IMR-90 (cell line): Measurements from ENCODE around the gene BAIAP2L1. TPM values are rescaled to one million over a fixed set of nuclear protein-coding genes. Genes with fewer than 3 reads are reported as not detected.
"Not testable (repeated sequence)": the region's sequence is repeated elsewhere in the genome, so short reads cannot be mapped to it uniquely, and the experiment has no call there.

Experiments
- ATAC-seq: fragments of 200-7000 bp; cut with Tn5 transposase; 2 replicates; pipeline ENCODE4 v1.9.1; 2020; ENCODE audit warnings: low read depth, mild to moderate bottlenecking, moderate library complexity
- BruUV-seq: library from RNA; stranded (reverse); fragments of 400-500 nt; replicated peaks from 2 replicates; lab custom pipeline; 2021; lab: Mats Ljungman, UMichigan
- CTCF ChIA-PET: fragments of 300-600 bp; formaldehyde crosslinking; extraction: SDS; loops from one replicate; lab custom pipeline; 2021; ENCODE audit warnings: antibody characterized with exemption; lab: Yijun Ruan, JAX
- POLR2A ChIA-PET: fragments of 300-600 bp; sonication (Branson Sonifier 250); formaldehyde crosslinking; loops from one replicate; lab custom pipeline; 2022; ENCODE audit warnings: antibody characterized with exemption; ENCODE audit not compliant: unreplicated experiment; lab: Charles Lee
- DNase-seq: peaks from one replicate; pipeline ENCODE4 v3.0.0; 2013
- H2AFZ ChIP-seq: replicated peaks from 2 replicates; pipeline ENCODE3; 2013; ENCODE audit warnings: low read length, mild to moderate bottlenecking; ENCODE audit not compliant: poor library complexity
- H2AK5ac ChIP-seq: 2 replicates; pipeline ENCODE4 v1.6.1; 2013; ENCODE audit warnings: low read depth, low read length, inconsistent platforms
- H2AK9ac ChIP-seq: replicated peaks from 2 replicates; pipeline ENCODE3; 2013; ENCODE audit warnings: mild to moderate bottlenecking, low read depth, low read length, moderate library complexity; ENCODE audit not compliant: poor library complexity
- H2BK120ac ChIP-seq: 2 replicates; pipeline ENCODE4 v1.6.1; 2013; ENCODE audit warnings: low read depth, low read length, inconsistent platforms
- H2BK15ac ChIP-seq: 3 replicates; pipeline ENCODE4 v1.6.1; 2013; ENCODE audit warnings: low read depth, low read length, inconsistent platforms
- H2BK20ac ChIP-seq: 2 replicates; pipeline ENCODE4 v1.6.1; 2013; ENCODE audit warnings: low read depth, mild to moderate bottlenecking, inconsistent platforms, low read length, moderate library complexity
- H2BK5ac ChIP-seq: 2 replicates; pipeline ENCODE4 v1.6.1; 2013; ENCODE audit warnings: mild to moderate bottlenecking, low read depth, low read length, inconsistent platforms; ENCODE audit not compliant: poor library complexity, severe bottlenecking
- H3K14ac ChIP-seq: replicated peaks from 2 replicates; pipeline ENCODE4 v1.6.1; 2013; ENCODE audit warnings: low read depth, low read length, inconsistent platforms
- H3K18ac ChIP-seq: 2 replicates; pipeline ENCODE4 v1.6.1; 2013; ENCODE audit warnings: low read depth, low read length, control low read depth
- H3K23ac ChIP-seq: 2 replicates; pipeline ENCODE4 v1.6.1; 2013; ENCODE audit warnings: low read depth, low read length, inconsistent platforms
- H3K27ac ChIP-seq: 2 replicates; pipeline ENCODE4 v1.5.1; 2013; ENCODE audit warnings: mild to moderate bottlenecking, control low read depth, low read length; ENCODE audit not compliant: insufficient read depth
- H3K27me3 ChIP-seq: 2 replicates; pipeline ENCODE4 v1.6.1; 2013; ENCODE audit warnings: low read length; ENCODE audit not compliant: control insufficient read depth, insufficient read depth
- H3K36me3 ChIP-seq: 2 replicates; pipeline ENCODE4 v1.6.1; 2013; ENCODE audit warnings: low read length, mixed read lengths; ENCODE audit not compliant: control insufficient read depth, insufficient read depth
- H3K4ac ChIP-seq: 2 replicates; pipeline ENCODE4 v1.6.1; 2013; ENCODE audit warnings: low read depth, low read length, inconsistent platforms
- H3K4me1 ChIP-seq: 2 replicates; pipeline ENCODE4 v1.6.1; 2013; ENCODE audit warnings: low read length, mixed read lengths; ENCODE audit not compliant: control insufficient read depth, insufficient read depth
- H3K4me2 ChIP-seq: 2 replicates; pipeline ENCODE4 v1.6.1; 2013; ENCODE audit warnings: low read depth, mild to moderate bottlenecking, control low read depth, low read length, moderate library complexity
- H3K4me3 ChIP-seq: 2 replicates; pipeline ENCODE4 v1.5.1; 2013; ENCODE audit warnings: low read depth, mild to moderate bottlenecking, control low read depth, low read length, moderate library complexity; ENCODE audit not compliant: insufficient read depth
- H3K56ac ChIP-seq: 2 replicates; pipeline ENCODE4 v1.6.1; 2013; ENCODE audit warnings: low read length, inconsistent platforms; ENCODE audit not compliant: insufficient read depth; ENCODE audit errors: extremely low read depth
- H3K79me1 ChIP-seq, 2 experiments: 2 replicates each; pipeline ENCODE4 v1.6.1; 2013; ENCODE audit warnings: low read length in 2 of 2, inconsistent platforms in 1 of 2, low read depth in 1 of 2
- H3K9ac ChIP-seq: 2 replicates; pipeline ENCODE4 v1.6.1; 2013; ENCODE audit warnings: low read depth, low read length, control low read depth
- H3K9me1 ChIP-seq: 2 replicates; pipeline ENCODE4 v1.6.1; 2013; ENCODE audit warnings: low read length, inconsistent platforms; ENCODE audit not compliant: insufficient read depth
- H3K9me3 ChIP-seq: 2 replicates; pipeline ENCODE4 v1.6.1; 2013; ENCODE audit warnings: low read length; ENCODE audit not compliant: control insufficient read depth, insufficient read depth
- H4K20me1 ChIP-seq: 2 replicates; pipeline ENCODE4 v1.6.1; 2013; ENCODE audit warnings: low read length, inconsistent platforms; ENCODE audit not compliant: insufficient read depth
- H4K5ac ChIP-seq: 2 replicates; pipeline ENCODE4 v1.6.1; 2013; ENCODE audit warnings: mild to moderate bottlenecking, low read depth, low read length, control low read depth
- H4K8ac ChIP-seq, 2 experiments: 2 replicates each; pipeline ENCODE4 v1.6.1; 2013; ENCODE audit warnings: low read depth in 2 of 2, low read length in 2 of 2, control low read depth in 1 of 2, inconsistent platforms in 1 of 2
- H4K91ac ChIP-seq: 2 replicates; pipeline ENCODE4 v1.6.1; 2013; ENCODE audit warnings: low read depth, low read length, inconsistent platforms; ENCODE audit not compliant: insufficient read depth
- BHLHE40 ChIP-seq: fragments of 150-350 bp; IDR thresholded peaks from 2 replicates; pipeline ENCODE4 v1.6.1; 2016; ENCODE audit warnings: mild to moderate bottlenecking, low read depth, low read length
- CEBPB ChIP-seq: IDR thresholded peaks from 2 replicates; pipeline ENCODE4 v1.6.1; 2012; ENCODE audit warnings: low read depth, low read length, improper control_type of control experiment
- USF2 ChIP-seq: fragments of 150-350 bp; IDR thresholded peaks from 2 replicates; pipeline ENCODE4 v1.6.1; 2017; ENCODE audit warnings: mild to moderate bottlenecking, antibody characterized with exemption, low read length, low read depth
- WGBS, 2 experiments: methylation state at CpG; one replicate each; pipeline versions ENCODE4 v1.1.5 to v1.1.7; 2013; ENCODE audit warnings: missing lambda C conversion rate in 2 of 2; ENCODE audit not compliant: insufficient read length in 1 of 2; ENCODE audit errors: extremely low coverage in 2 of 2; 5-methylcytosine and 5-hydroxymethylcytosine counted together
- dilution Hi-C: fragments of 300-500 bp; cut with HindIII; formaldehyde crosslinking; loops from one replicate; pipeline ENCODE4 v1.14.3; 2018; ENCODE audit warnings: low sequenced_read_pairs; ENCODE audit not compliant: unreplicated experiment
- in situ Hi-C: fragments of 300-500 bp; cut with MboI; formaldehyde crosslinking; loops from 3 replicates; pipeline ENCODE4 v1.14.3; 2019; ENCODE audit warnings: low sequenced_read_pairs, inconsistent platforms, mixed read lengths
- intact Hi-C: fragments of 100-400 bp; cut with micrococcal nuclease; formaldehyde crosslinking; loops from 2 replicates; pipeline ENCODE4 v1.10.0; 2022
- polyA plus RNA-seq, 3 experiments: library from polyadenylated mRNA; depleted of rRNA; stranded (reverse); fragments of >200 nt; gene quantifications; 2 replicates each; pipeline ENCODE4 v1.2.3, GENCODE V29; 2012; ENCODE audit warnings: low replicate concordance in 1 of 3
- total RNA-seq: library from RNA; depleted of rRNA; stranded (reverse); fragments of >200 nt; gene quantifications from 2 replicates; pipeline ENCODE4 v1.2.3, GENCODE V29; 2012

BAIAP2L1 gene
- total and polyA plus RNA-seq, 2 of the 4 experiments (the other 2 are of a cell fraction) = 2.2 to 6.0 TPM

- peak overlapping the region; percentile 44 for H4K5ac ChIP-seq
- CTCF ChIA-PET = interaction anchor here (0.6 kb wide), 4 partner anchors 12 to 567 kb away, joined by 3 to 4 read pairs (median 3); no protein-coding TSS in a partner anchor
- H3K4ac ChIP-seq = peak overlapping the region; percentile 97
- peaks cover 14% of the 10 kb centered on the region for H3K4me1 ChIP-seq
- H3K9me3 ChIP-seq, H3K79me1 ChIP-seq, H2AK9ac ChIP-seq, intact Hi-C loops, H3K4me2 ChIP-seq, H3K36me3 ChIP-seq, H3K56ac ChIP-seq, in situ Hi-C loops, POLR2A ChIA-PET, BruUV-seq, H3K9ac ChIP-seq, H3K4me3 ChIP-seq, H3K27me3 ChIP-seq, ATAC-seq, dilution Hi-C loops, H4K20me1 ChIP-seq: not testable (repeated sequence)
- peak overlapping the region; percentile 86; the same call in 2 of the 3 replicates for H2BK15ac ChIP-seq
- H3K27ac ChIP-seq = peak overlapping the region; percentile 11; the same call in 1 of the 2 replicates
- peak overlapping the region; percentile 82 for H3K14ac ChIP-seq
- peak overlapping the region; percentile 11 for H2AFZ ChIP-seq
- H2BK120ac ChIP-seq = peak overlapping the region; percentile 99
- DNase-seq = peak; percentile 62
- H3K18ac ChIP-seq = peak overlapping the region; percentile 40; the same call in 1 of the 2 replicates
- peak overlapping the region; percentile 34 to 94; a peak in 2 of 4 replicates for H4K8ac ChIP-seq
- peak overlapping the region; percentile 60 for H4K91ac ChIP-seq
- H3K9me1 ChIP-seq = peaks cover 12% of the 10 kb centered on the region; the same call in 1 of the 2 replicates
- H2BK20ac ChIP-seq = peak overlapping the region; percentile 69
- peak overlapping the region; percentile 51 for H2BK5ac ChIP-seq
- peak overlapping the region; percentile 94 for H2AK5ac ChIP-seq
- no CpG with 5 or more reads among the region's 12 CpGs for WGBS, 2 experiments
- peak overlapping the region; percentile 45; the same call in 1 of the 2 replicates for H3K23ac ChIP-seq
- peak; percentile 39 for TF ChIP-seq USF2
- peak; percentile 91 for TF ChIP-seq CEBPB
- TF ChIP-seq BHLHE40 = peak; percentile 82
Measured at GRCh38 chr7:98417604-98418270, 16.8 kb upstream of the BAIAP2L1 start.
